Left ventricle myocardium inferior (tissue), 1 donor: ENCODE measurements around the gene ENTHD1. TPM values are rescaled to one million over a fixed set of nuclear protein-coding genes. Genes with fewer than 3 reads are reported as not detected.

Source experiments
- DNase-seq: peaks from one replicate; pipeline ENCODE4 v3.0.0-alpha.2; 2020
- H3K27ac ChIP-seq: fragments of 200-600 bp; replicated peaks from 2 replicates; pipeline ENCODE4 v1.8.0; 2021
- H3K27me3 ChIP-seq: fragments of 200-600 bp; 2 replicates; pipeline ENCODE4 v1.8.0; 2021; ENCODE audit warnings: low read depth
- H3K36me3 ChIP-seq: fragments of 200-600 bp; 2 replicates; pipeline ENCODE4 v1.8.0; 2021
- H3K4me1 ChIP-seq: fragments of 200-600 bp; 2 replicates; pipeline ENCODE4 v1.8.0; 2021
- H3K4me3 ChIP-seq: fragments of 200-600 bp; 2 replicates; pipeline ENCODE4 v1.8.0; 2021; ENCODE audit warnings: mild to moderate bottlenecking, moderate library complexity
- H3K9me3 ChIP-seq: fragments of 200-600 bp; replicated peaks from 2 replicates; pipeline ENCODE4 v1.8.0; 2021
- intact Hi-C: fragments of 100-400 bp; cut with micrococcal nuclease; formaldehyde crosslinking; loops from one replicate; pipeline ENCODE4 v1.11.0; 2022
- total RNA-seq: library from RNA; stranded (reverse); fragmentation: NEBNext Ultra II Directional; extraction: Animal tissue kit (Norgen Biotek cat#: 25700); gene quantifications from one replicate; pipeline ENCODE4 v1.2.1, GENCODE V29; 2021
- TF ChIP-seq, protein P1 (sequence below): fragments of 200-600 bp; IDR thresholded peaks from 2 replicates; pipeline ENCODE4 v1.8.0; 2021; ENCODE audit warnings: antibody characterized with exemption, mild to moderate bottlenecking, borderline replicate concordance
- donor health status: DM: no; HTN: yes; CAD: no; lungs with severe emphysema.

ENTHD1 gene
- total RNA-seq, 1 donor from 2014 or later, result not detected

DNA sequence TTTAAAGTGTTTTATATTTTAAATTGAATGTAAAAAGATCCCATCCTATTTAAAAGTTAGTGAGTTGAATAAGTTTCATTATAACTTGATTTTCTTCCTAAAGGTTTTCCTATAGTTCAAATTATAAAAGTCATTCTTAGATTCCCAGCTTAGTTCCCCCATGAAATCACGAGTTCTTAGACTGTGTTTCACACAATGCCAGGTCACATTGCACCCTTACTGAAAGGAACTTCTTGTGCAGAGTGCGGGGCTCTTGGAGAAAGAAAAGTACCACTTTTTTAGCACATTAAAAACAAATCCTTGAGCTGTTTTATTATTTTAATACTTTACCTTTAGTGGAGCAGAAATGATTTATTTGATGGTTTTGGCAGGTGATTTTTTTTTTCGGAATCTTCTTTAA is 22.9 kb upstream of the ENTHD1 start:
- no peak overlapping the region for H3K27ac ChIP-seq
- H3K4me1 ChIP-seq, result peaks cover 4% of the 10 kb centered on the region
- H3K27me3 ChIP-seq, result peaks cover 82% of the 10 kb centered on the region
- H3K36me3 ChIP-seq, result no peaks in the 10 kb centered on the region
- TF ChIP-seq, protein P1, sequence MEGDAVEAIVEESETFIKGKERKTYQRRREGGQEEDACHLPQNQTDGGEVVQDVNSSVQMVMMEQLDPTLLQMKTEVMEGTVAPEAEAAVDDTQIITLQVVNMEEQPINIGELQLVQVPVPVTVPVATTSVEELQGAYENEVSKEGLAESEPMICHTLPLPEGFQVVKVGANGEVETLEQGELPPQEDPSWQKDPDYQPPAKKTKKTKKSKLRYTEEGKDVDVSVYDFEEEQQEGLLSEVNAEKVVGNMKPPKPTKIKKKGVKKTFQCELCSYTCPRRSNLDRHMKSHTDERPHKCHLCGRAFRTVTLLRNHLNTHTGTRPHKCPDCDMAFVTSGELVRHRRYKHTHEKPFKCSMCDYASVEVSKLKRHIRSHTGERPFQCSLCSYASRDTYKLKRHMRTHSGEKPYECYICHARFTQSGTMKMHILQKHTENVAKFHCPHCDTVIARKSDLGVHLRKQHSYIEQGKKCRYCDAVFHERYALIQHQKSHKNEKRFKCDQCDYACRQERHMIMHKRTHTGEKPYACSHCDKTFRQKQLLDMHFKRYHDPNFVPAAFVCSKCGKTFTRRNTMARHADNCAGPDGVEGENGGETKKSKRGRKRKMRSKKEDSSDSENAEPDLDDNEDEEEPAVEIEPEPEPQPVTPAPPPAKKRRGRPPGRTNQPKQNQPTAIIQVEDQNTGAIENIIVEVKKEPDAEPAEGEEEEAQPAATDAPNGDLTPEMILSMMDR, result no peak
- no peak overlapping the region for H3K4me3 ChIP-seq
- no peak for DNase-seq
- intact Hi-C loops, result no loop called here
- H3K9me3 ChIP-seq, result no peaks in the 10 kb centered on the region

DNA sequence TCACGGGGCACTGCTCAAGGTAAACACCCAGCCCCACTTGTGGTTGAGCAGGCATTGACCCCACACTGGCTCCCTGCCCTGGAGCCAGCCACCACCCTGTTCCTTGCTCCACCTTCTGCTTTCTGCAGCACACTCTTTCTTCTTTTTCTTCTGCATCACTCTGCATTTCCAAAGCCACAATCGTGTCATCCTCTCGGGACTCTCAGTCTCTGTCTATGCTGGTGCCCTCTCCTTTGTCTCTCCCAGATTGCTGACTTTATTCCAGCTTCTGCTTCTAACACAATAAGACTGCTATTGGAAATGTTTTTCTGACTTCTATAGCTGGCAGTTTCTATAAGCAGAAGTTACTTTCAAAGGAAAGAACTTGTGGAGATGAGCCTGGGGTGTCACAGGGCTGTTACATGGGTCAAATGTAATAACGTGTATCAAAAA is 21.8 kb upstream of the ENTHD1 start:
- TF ChIP-seq, protein P1, result no peak
- no peaks in the 10 kb centered on the region for H3K9me3 ChIP-seq
- intact Hi-C loops, result no loop called here
- peaks cover 4% of the 10 kb centered on the region for H3K4me1 ChIP-seq
- no peak overlapping the region for H3K4me3 ChIP-seq
- H3K36me3 ChIP-seq, result no peaks in the 10 kb centered on the region
- DNase-seq, result no peak
- H3K27ac ChIP-seq, result no peak overlapping the region
- peaks cover 90% of the 10 kb centered on the region for H3K27me3 ChIP-seq

GRCh38 chr22:39914584-39914983 is 21.0 kb upstream of the ENTHD1 start:
- no peak for DNase-seq
- no peaks in the 10 kb centered on the region for H3K36me3 ChIP-seq
- H3K4me3 ChIP-seq, result no peak overlapping the region
- peaks cover 4% of the 10 kb centered on the region for H3K4me1 ChIP-seq
- peaks cover 90% of the 10 kb centered on the region for H3K27me3 ChIP-seq
- H3K9me3 ChIP-seq, result no peaks in the 10 kb centered on the region
- intact Hi-C loops, result no loop called here
- TF ChIP-seq, protein P1, result no peak
- H3K27ac ChIP-seq, result no peak overlapping the region

DNA sequence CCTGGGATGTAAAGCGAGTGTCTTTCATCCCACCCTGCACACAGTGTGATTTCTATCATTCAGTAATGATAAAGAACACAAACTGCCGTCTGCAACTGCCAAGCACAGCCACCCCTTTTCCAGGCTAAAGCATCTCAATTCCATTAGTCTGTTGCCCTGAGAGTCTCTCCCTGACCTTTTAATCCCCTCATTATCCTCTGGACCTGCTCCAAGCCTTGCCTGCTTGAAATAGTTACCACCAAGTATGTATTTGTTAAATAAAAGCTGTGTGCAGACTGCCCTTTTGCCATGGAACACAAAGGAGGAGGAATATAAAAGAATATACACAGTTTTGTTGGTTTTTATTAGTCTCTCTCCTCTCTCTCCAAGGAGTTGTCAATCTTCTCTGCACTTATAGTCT is 20.3 kb upstream of the ENTHD1 start:
- TF ChIP-seq, protein P1, result no peak
- no peaks in the 10 kb centered on the region for H3K9me3 ChIP-seq
- no peak for DNase-seq
- no peak overlapping the region for H3K27ac ChIP-seq
- H3K4me1 ChIP-seq, result peaks cover 4% of the 10 kb centered on the region
- intact Hi-C loops, result no loop called here
- no peak overlapping the region for H3K4me3 ChIP-seq
- peaks cover 90% of the 10 kb centered on the region for H3K27me3 ChIP-seq
- no peaks in the 10 kb centered on the region for H3K36me3 ChIP-seq

DNA sequence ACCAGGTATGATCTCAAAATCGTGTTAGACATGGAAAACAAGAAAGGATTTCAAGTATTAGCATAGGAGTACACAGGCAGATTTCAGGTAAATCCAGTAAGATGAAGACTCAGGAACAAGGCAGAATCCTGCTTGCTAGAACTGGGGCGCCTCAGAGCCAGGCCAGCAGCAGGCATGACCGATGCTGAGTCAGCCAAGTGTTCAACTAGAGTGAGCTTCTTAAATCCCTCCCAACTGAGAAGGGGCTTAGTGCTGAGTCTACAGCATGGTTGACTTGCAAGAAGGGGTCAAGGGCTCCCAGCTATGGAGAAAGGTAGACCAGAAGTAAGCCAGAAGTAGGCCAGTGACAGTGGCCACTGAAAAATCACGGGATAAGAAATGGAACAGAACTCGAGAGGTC is 19.8 kb upstream of the ENTHD1 start:
- peaks cover 85% of the 10 kb centered on the region for H3K27me3 ChIP-seq
- peaks cover 4% of the 10 kb centered on the region for H3K4me1 ChIP-seq
- H3K9me3 ChIP-seq, result no peaks in the 10 kb centered on the region
- intact Hi-C loops, result no loop called here
- TF ChIP-seq, protein P1, result no peak
- H3K36me3 ChIP-seq, result no peaks in the 10 kb centered on the region
- no peak overlapping the region for H3K27ac ChIP-seq
- no peak overlapping the region for H3K4me3 ChIP-seq
- no peak for DNase-seq
